Esophagus squamous epithelium (tissue), 4 donors: ENCODE results near the gene PMP22.
"Not testable (repeated sequence)": the region's sequence is repeated elsewhere in the genome, so short reads cannot be mapped to it uniquely, and the experiment has no call there.

Experiments used
- POLR2A ChIP-seq, 4 donors: fragments of 450-650 bp; IDR thresholded peaks; one replicate each; pipeline ENCODE4 v1.6.1; 2017; ENCODE audit warnings: antibody characterized with exemption in 4 of 4, mild to moderate bottlenecking in 4 of 4, moderate library complexity in 3 of 4
- TF ChIP-seq, protein P1 (sequence below), 6 experiments: fragments of 450-650 bp in 4 of 6; fragments of 200-600 bp in 2 of 6; sonication (generic) in 2 of 6; IDR thresholded peaks; one replicate each; pipeline ENCODE4 v1.5.1; 2016 to 2019; ENCODE audit warnings: antibody characterized with exemption in 6 of 6, mild to moderate bottlenecking in 4 of 6, moderate library complexity in 4 of 6

DNA sequence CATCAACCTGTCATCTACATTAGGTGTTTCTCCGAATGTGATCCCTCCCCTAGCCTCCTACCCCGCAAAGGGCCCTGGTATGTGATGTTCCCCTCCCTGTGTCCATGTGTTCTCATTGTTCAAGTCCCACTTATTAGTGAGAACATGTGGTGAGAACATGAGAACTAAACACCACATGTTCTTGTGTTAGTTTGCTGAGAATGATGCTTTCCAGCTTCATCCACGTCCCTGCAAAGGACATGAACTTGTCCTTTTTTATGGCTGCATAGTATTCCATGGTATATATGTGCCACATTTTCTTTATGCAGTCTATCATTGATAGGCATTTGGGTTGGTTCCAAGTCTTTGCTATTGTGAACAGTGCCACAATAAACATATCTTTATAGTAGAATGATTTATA lies 43.3 kb downstream of the PMP22 start:
- not testable (repeated sequence) for TF ChIP-seq POLR2A (IDR thresholded peaks at IDR 0.05)
- TF ChIP-seq, protein P1, sequence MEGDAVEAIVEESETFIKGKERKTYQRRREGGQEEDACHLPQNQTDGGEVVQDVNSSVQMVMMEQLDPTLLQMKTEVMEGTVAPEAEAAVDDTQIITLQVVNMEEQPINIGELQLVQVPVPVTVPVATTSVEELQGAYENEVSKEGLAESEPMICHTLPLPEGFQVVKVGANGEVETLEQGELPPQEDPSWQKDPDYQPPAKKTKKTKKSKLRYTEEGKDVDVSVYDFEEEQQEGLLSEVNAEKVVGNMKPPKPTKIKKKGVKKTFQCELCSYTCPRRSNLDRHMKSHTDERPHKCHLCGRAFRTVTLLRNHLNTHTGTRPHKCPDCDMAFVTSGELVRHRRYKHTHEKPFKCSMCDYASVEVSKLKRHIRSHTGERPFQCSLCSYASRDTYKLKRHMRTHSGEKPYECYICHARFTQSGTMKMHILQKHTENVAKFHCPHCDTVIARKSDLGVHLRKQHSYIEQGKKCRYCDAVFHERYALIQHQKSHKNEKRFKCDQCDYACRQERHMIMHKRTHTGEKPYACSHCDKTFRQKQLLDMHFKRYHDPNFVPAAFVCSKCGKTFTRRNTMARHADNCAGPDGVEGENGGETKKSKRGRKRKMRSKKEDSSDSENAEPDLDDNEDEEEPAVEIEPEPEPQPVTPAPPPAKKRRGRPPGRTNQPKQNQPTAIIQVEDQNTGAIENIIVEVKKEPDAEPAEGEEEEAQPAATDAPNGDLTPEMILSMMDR (IDR thresholded peaks at IDR 0.05), result not testable (repeated sequence)
